A549 (cell line): ENCODE results near the gene ITIH5.

Experiments
- ELK1 ChIP-seq: fragments of 150-350 bp; IDR thresholded peaks from 2 replicates; pipeline ENCODE4 v1.6.1; 2014; ENCODE audit warnings: low read depth, mild to moderate bottlenecking, low read length
- EP300 ChIP-seq, 2 experiments: fragments of >200 bp; sonication (Bioruptor Twin); formaldehyde crosslinking; IDR thresholded peaks; 2 replicates in 1 of 2; 3 replicates in 1 of 2; pipeline ENCODE4 v1.6.1; 2016 to 2017
- FOSL2 ChIP-seq, 2 experiments: fragments of 450-650 bp in 1 of 2; fragments of >200 bp in 1 of 2; sonication (Bioruptor Twin) in 1 of 2; formaldehyde crosslinking; IDR thresholded peaks; 2 replicates each; pipeline versions ENCODE4 v1.5.0 to v1.6.1; 2016 to 2020; ENCODE audit warnings: mild to moderate bottlenecking in 1 of 2, moderate library complexity in 1 of 2
- JUN ChIP-seq, 2 experiments: fragments of >200 bp; sonication (Bioruptor Twin); formaldehyde crosslinking; IDR thresholded peaks; 2 replicates in 1 of 2; 3 replicates in 1 of 2; pipeline ENCODE4 v1.6.1; 2016 to 2017
- MAZ ChIP-seq: fragments of 150-350 bp; IDR thresholded peaks from 2 replicates; pipeline ENCODE4 v1.6.1; 2014; ENCODE audit warnings: antibody characterized with exemption, low read depth, low read length, borderline replicate concordance
- POLR2A ChIP-seq: IDR thresholded peaks from 2 replicates; pipeline ENCODE4 v1.6.1; 2012; ENCODE audit warnings: mild to moderate bottlenecking, low read length
- TP53 ChIP-seq: fragments of 250-450 bp; sonication (Bioruptor Pico); IDR thresholded peaks from 2 replicates; pipeline ENCODE4 v1.5.0; 2021; ENCODE audit warnings: mild to moderate bottlenecking, moderate library complexity
- TF ChIP-seq, protein P1 (sequence below): fragments of >200 bp; sonication (Bioruptor Twin); formaldehyde crosslinking; IDR thresholded peaks from 3 replicates; pipeline ENCODE4 v1.5.1; 2016
- TF ChIP-seq, protein P2 (sequence below): fragments of 200-600 bp; sonication (generic); IDR thresholded peaks from 2 replicates; pipeline ENCODE4 v1.6.1; 2016; ENCODE audit warnings: antibody characterized with exemption, mild to moderate bottlenecking, moderate library complexity
- TF ChIP-seq, protein P3 (sequence below): IDR thresholded peaks from 2 replicates; pipeline ENCODE4 v1.6.1; 2012

GRCh38 chr10:7527468-7527867, 139.3 kb downstream of the ITIH5 start:
- TF ChIP-seq POLR2A (no peak), JUN (IDR thresholded peaks at IDR 0.05) (no peak), MAZ (no peak), FOSL2 (IDR thresholded peaks at IDR 0.05) (no peak), FOSL2 (CRISPR knock-in tag; IDR thresholded peaks at IDR 0.05) (no peak), TP53 (CRISPR knock-in tag) (no peak), EP300 (IDR thresholded peaks at IDR 0.05) (no peak), ELK1 (no peak)
- TF ChIP-seq, protein P1, sequence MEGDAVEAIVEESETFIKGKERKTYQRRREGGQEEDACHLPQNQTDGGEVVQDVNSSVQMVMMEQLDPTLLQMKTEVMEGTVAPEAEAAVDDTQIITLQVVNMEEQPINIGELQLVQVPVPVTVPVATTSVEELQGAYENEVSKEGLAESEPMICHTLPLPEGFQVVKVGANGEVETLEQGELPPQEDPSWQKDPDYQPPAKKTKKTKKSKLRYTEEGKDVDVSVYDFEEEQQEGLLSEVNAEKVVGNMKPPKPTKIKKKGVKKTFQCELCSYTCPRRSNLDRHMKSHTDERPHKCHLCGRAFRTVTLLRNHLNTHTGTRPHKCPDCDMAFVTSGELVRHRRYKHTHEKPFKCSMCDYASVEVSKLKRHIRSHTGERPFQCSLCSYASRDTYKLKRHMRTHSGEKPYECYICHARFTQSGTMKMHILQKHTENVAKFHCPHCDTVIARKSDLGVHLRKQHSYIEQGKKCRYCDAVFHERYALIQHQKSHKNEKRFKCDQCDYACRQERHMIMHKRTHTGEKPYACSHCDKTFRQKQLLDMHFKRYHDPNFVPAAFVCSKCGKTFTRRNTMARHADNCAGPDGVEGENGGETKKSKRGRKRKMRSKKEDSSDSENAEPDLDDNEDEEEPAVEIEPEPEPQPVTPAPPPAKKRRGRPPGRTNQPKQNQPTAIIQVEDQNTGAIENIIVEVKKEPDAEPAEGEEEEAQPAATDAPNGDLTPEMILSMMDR: no peak
- TF ChIP-seq, protein P2, sequence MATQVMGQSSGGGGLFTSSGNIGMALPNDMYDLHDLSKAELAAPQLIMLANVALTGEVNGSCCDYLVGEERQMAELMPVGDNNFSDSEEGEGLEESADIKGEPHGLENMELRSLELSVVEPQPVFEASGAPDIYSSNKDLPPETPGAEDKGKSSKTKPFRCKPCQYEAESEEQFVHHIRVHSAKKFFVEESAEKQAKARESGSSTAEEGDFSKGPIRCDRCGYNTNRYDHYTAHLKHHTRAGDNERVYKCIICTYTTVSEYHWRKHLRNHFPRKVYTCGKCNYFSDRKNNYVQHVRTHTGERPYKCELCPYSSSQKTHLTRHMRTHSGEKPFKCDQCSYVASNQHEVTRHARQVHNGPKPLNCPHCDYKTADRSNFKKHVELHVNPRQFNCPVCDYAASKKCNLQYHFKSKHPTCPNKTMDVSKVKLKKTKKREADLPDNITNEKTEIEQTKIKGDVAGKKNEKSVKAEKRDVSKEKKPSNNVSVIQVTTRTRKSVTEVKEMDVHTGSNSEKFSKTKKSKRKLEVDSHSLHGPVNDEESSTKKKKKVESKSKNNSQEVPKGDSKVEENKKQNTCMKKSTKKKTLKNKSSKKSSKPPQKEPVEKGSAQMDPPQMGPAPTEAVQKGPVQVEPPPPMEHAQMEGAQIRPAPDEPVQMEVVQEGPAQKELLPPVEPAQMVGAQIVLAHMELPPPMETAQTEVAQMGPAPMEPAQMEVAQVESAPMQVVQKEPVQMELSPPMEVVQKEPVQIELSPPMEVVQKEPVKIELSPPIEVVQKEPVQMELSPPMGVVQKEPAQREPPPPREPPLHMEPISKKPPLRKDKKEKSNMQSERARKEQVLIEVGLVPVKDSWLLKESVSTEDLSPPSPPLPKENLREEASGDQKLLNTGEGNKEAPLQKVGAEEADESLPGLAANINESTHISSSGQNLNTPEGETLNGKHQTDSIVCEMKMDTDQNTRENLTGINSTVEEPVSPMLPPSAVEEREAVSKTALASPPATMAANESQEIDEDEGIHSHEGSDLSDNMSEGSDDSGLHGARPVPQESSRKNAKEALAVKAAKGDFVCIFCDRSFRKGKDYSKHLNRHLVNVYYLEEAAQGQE: no peak
- TF ChIP-seq, protein P3, sequence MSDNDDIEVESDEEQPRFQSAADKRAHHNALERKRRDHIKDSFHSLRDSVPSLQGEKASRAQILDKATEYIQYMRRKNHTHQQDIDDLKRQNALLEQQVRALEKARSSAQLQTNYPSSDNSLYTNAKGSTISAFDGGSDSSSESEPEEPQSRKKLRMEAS: no peak
